Measurements from ENCODE around the gene SIM2.

GRCh38 chr21:36705679-36706481 lies 7.0 kb downstream of the SIM2 start:
- TF ChIP-seq CTCF (conservative IDR thresholded peaks at IDR 0.05 in 1 of 2, IDR thresholded peaks at IDR 0.05 in 1 of 2; ENCODE audit: extremely low read depth in 1 of 2, insufficient read depth in 1 of 2, low read depth in 1 of 2, low read length in 2 of 2) (peak; percentile 19 to 52), EZH2 (IDR thresholded peaks at IDR 0.05; ENCODE audit: borderline replicate concordance, low read length) (peak; percentile 95)
